ENCODE measurements around the gene SMIM38. TPM values are rescaled to one million over a fixed set of nuclear protein-coding genes. Genes with fewer than 3 reads are reported as not detected.

SMIM38 gene
- total RNA-seq: under 1 TPM in 1 of 2 experiments, not detected in 1; 0.18 TPM

DNA sequence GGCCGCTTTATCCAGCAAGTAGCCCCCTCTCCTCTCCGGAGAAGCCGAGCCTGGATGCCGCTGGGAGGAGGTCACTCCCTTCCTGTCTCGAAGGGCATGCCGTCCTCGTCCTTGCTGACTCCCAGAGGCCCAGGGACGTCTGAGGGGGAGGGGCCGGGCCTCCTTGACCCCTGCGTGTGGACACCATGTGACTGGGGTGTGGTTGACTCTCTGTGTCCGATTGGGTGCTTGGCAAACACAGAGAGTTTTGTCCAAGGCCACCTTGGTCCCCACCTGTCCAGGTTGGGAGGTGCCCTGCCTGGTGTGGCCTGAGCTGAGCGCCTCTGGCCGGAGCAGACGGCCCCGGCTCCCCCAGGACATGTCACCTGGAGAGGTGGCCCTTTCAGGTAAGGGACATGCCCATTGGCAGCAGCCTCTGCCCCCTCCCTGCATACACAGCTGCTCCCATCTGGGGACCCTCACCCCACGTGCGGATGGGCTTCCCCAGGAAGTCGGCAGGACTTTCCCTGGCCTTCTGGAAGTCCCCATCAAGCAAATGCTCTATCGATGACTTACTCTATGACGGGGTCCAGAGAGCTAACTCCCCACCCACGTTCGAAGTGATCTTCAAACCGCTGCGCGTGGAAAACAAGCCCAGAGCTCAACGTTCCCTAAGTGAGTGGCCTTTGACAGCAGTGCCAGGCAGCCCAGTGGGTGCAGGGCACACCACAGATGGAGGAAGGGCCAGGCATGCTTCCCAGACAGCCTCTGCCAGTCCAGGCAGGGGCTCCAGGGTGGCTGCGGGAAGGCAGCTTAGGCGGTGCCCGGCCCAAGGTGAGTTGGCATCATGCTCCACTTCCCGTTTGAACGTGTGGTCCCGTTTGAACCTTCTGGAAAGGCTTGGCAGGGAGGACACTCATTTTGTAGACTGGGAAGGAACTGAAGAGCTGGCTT, at the start of gene SMIM38:
Gene SMIM38 (plus strand): TSS at position 634 of the 933 bp plus-strand sequence. CDS start 1,912 bp downstream, outside the sequence.
- Mint-ChIP-seq H3K27me3 (ENCODE audit: low read depth) (no peaks in the 10 kb centered on the region), H3K36me3 (ENCODE audit: low read depth) (no peaks in the 10 kb centered on the region), H3K4me3 (no peak within 1 kb of the TSS), H3K27ac (no peak within 1 kb of the TSS), H3K9me3 (ENCODE audit: insufficient read depth) (no peaks in the 10 kb centered on the region), H3K4me1 (ENCODE audit: low read depth) (no peaks in the 10 kb centered on the region)
- ATAC-seq: no peak
- ChIA-PET CTCF (no interaction called here), POLR2A (no interaction called here)
- no peak for DNase-seq

DNA sequence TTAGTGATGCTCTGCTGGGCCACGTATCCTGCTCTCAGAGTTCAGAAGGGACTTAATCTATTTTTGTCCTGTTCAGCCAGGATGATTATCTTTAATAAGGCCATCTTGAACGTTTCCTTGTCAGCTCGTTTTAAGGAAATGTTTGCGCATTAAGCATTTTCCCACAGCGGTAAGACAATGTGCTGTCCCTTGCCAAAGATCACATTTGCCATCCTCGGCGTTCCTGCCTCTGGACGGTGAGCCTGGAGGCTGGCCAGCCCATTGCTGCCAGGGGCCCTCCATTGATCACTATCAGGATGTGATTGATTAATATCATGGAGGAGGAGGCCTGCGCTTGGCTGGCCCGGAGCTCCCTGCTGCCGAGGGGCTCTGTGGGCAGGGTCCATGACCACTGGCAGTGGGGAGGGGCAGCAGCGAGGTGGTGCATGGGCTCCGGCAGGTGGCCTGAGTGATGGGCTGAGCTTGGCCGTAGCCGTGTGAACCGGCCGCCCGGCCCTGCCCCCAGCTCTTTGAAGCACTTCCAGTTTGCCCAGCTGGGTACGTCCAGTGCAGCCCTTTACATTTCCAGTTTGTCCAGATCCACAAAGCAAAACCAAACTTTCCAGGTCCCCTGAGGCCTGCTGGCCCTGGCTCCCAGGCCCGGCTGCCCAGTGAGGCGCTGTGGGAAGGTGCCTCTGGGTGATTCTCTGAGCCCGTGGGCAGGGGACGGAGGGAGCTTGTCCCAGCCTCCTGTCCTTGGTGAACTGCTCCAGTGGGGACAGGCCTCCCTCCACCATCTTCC, 49.5 kb upstream of the SMIM38 start:
- CTCF ChIA-PET: no interaction called here
- peaks cover 2% of the 10 kb centered on the region for H3K27me3 Mint-ChIP-seq (ENCODE audit: low read depth)

DNA sequence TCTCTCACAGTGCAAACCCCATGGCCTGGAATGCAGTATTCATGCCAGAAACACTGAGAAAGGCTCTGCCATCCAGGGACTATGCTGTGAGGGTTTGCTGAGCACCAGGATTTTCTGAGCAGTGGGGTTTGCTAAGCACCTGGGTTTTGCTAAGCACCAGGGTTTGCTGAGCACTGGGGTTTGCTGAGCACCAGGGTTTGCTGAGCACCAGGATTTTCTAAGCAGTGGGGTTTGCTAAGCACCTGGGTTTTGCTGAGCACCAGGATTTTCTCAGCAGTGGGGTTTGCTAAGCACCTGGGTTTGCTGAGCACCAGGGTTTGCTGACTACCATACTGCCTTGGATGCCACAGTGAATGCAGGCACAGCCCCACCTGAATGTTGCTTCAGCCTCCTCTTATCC, 48.3 kb upstream of the SMIM38 start:
- H3K27ac Mint-ChIP-seq: no peak overlapping the region
- CTCF ChIA-PET: no interaction called here
- H3K27me3 Mint-ChIP-seq (ENCODE audit: low read depth): peaks cover 2% of the 10 kb centered on the region
- ATAC-seq: no peak
- no peaks in the 10 kb centered on the region for H3K9me3 Mint-ChIP-seq (ENCODE audit: insufficient read depth)
- H3K4me3 Mint-ChIP-seq: no peak overlapping the region
- H3K4me1 Mint-ChIP-seq (ENCODE audit: low read depth): peaks cover 5% of the 10 kb centered on the region
- no peak for DNase-seq
- no peaks in the 10 kb centered on the region for H3K36me3 Mint-ChIP-seq (ENCODE audit: low read depth)
- POLR2A ChIA-PET: no interaction called here

More for the DNA sequence above, 49.5 kb upstream of the SMIM38 start:
- ATAC-seq (no peak), DNase-seq (no peak)
- Mint-ChIP-seq H3K27ac (no peak overlapping the region), H3K4me3 (no peak overlapping the region), H3K4me1 (ENCODE audit: low read depth) (peaks cover 5% of the 10 kb centered on the region), H3K9me3 (ENCODE audit: insufficient read depth) (no peaks in the 10 kb centered on the region), H3K36me3 (ENCODE audit: low read depth) (no peaks in the 10 kb centered on the region)
- POLR2A ChIA-PET: interaction anchor here (0.6 kb wide), 1 partner anchor 15 kb away, joined by 3 read pairs; no protein-coding TSS in a partner anchor

DNA sequence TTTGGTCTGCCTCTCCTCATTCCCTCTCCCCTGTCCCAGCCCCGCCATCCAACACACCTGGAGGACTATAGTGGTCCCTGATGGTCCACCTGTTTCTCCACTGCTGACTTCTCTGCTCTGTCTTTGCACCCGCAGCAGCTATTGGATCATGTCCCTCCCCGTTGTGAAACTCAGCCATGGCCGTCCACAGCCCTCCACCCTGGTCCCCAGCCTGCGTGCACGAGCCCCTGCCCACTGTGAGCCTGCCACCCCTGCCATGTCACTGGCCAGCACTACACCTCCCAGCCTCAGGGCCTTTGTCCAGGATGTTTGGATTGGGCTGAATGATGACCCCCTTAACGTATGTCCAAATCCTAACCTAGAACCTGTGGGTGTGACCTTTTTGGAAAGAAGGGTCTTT, 47.7 kb upstream of the SMIM38 start:
- no peaks in the 10 kb centered on the region for H3K36me3 Mint-ChIP-seq (ENCODE audit: low read depth)
- no peaks in the 10 kb centered on the region for H3K9me3 Mint-ChIP-seq (ENCODE audit: insufficient read depth)
- H3K4me3 Mint-ChIP-seq: no peak overlapping the region
- H3K27me3 Mint-ChIP-seq (ENCODE audit: low read depth): peaks cover 2% of the 10 kb centered on the region
- ATAC-seq (no peak), DNase-seq (no peak)
- ChIA-PET POLR2A (no interaction called here), CTCF (no interaction called here)
- H3K27ac Mint-ChIP-seq: no peak overlapping the region
- peaks cover 5% of the 10 kb centered on the region for H3K4me1 Mint-ChIP-seq (ENCODE audit: low read depth)

DNA sequence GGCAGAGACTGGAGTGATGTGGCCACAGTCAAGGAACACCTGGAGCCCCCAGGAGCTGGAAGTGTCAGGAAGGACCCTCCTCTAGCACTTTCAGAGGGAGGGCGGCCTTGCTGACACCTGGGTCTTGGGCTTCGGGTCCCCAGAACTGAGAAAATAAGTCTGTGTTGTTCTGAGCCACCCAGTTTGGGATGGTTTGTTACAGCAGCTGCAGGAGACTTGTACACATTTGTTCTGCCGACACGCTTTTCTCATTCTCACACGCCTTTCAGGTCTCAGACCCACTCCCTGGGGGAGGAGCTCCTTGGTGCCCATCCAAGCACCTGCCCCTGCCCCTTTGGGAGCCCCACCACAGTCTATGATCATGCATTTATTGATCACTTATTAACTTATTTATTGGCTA, 47.2 kb upstream of the SMIM38 start:
- ChIA-PET POLR2A (no interaction called here), CTCF (interaction anchor here (1.2 kb wide), 1 partner anchor 562 kb away, joined by 3 read pairs; no protein-coding TSS in a partner anchor)
- Mint-ChIP-seq H3K27ac (no peak overlapping the region), H3K27me3 (ENCODE audit: low read depth) (peaks cover 2% of the 10 kb centered on the region), H3K36me3 (ENCODE audit: low read depth) (no peaks in the 10 kb centered on the region), H3K4me3 (no peak overlapping the region), H3K4me1 (ENCODE audit: low read depth) (peaks cover 5% of the 10 kb centered on the region), H3K9me3 (ENCODE audit: insufficient read depth) (no peaks in the 10 kb centered on the region)
- DNase-seq: no peak
- no peak for ATAC-seq

DNA sequence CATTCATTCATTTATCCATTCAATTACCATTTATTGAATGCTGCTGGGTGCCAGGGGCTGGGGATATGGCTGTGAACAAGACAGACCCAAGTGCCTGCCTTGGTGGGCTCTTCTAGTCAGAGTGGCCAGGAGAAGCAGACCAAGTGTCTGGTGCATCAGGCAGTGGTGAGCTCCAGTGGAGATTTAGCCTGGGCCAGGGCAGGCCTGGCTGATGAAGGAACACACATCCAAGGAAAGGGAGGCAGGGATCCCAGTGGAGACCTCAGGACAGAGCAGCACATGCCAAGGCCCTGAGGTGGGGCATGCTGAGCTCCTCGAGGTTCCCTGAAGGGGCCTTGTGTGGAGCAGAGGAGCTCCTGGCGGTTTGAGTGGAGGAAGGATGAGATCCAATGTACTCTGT, 46.6 kb upstream of the SMIM38 start:
- no peaks in the 10 kb centered on the region for H3K9me3 Mint-ChIP-seq (ENCODE audit: insufficient read depth)
- POLR2A ChIA-PET: no interaction called here
- ATAC-seq (no peak), DNase-seq (no peak)
- CTCF ChIA-PET: interaction anchor here (1.2 kb wide), 1 partner anchor 561 kb away, joined by 3 read pairs; no protein-coding TSS in a partner anchor
- H3K27me3 Mint-ChIP-seq (ENCODE audit: low read depth): no peaks in the 10 kb centered on the region
- H3K4me3 Mint-ChIP-seq: no peak overlapping the region
- H3K4me1 Mint-ChIP-seq (ENCODE audit: low read depth): peaks cover 5% of the 10 kb centered on the region
- no peak overlapping the region for H3K27ac Mint-ChIP-seq
- H3K36me3 Mint-ChIP-seq (ENCODE audit: low read depth): no peaks in the 10 kb centered on the region

DNA sequence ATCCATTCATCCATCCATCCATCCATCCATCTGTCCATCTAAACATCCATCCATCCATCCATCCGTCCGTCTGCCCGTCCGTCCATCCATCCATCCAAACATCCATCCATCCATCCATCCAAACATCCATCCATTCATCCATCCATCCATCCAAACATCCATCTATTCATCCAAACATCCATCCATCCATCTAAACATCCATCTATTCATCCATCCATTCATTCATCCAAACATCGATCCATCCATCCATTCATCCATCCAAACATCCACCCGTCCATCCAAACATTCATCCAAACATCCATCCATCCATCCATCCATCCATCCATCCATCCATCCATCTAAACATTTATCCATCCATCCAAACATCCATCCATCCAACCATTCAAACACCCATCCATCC, 45.3 kb upstream of the SMIM38 start:
- Mint-ChIP-seq H3K27me3 (ENCODE audit: low read depth) (no peaks in the 10 kb centered on the region), H3K27ac (no peak overlapping the region), H3K36me3 (ENCODE audit: low read depth) (no peaks in the 10 kb centered on the region), H3K4me3 (no peak overlapping the region), H3K4me1 (ENCODE audit: low read depth) (peaks cover 5% of the 10 kb centered on the region), H3K9me3 (ENCODE audit: insufficient read depth) (no peaks in the 10 kb centered on the region)
- ATAC-seq (no peak), DNase-seq (no peak)
- ChIA-PET CTCF (no interaction called here), POLR2A (no interaction called here)

DNA sequence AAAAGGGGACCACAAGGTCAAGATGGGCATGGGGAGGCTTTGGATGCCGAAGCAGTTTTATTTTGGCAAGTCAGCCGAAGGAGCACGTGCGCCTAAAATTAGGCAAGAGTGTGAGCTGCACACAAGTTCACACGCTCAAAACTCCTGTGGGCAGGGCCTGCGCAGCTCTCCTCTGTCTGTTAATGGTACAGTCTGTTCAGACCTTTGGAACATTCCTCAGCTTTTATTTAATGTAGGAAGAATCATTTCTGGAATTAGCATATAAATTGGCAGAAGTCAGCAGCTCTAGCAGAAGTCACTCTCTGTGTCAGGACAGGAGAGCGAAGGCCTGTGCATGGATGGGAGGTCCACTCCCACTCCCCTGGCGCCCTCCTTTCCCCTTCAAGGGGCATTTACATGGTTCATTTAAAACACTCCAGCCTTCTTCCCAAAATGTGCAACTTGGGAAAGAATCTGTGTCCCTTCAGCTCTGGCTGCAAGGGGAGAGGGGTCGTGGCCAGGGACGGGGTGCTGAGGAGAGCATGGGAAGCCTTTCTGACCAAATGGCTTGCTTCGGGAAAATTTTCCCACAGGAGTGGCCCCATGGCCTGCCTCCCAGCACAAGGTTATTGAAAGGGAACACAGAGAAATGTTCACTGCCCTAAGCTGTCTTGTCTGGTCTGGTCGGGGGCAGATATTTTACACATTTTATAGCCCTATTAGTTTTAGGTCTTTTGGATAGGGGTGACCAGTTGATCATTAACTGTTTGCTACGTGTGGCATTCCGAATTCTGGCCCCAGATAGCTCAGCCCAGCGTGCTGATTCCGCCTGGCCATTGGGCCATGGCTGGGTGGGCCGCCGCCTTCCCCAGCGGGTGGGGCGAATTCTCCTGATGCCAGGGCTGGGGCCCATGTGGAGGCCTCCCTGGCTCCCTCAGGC, 43.9 kb upstream of the SMIM38 start:
- DNase-seq: no peak
- no peak overlapping the region for H3K4me3 Mint-ChIP-seq
- no peaks in the 10 kb centered on the region for H3K27me3 Mint-ChIP-seq (ENCODE audit: low read depth)
- ChIA-PET CTCF (no interaction called here), POLR2A (no interaction called here)
- no peak for ATAC-seq
- no peaks in the 10 kb centered on the region for H3K36me3 Mint-ChIP-seq (ENCODE audit: low read depth)
- no peak overlapping the region for H3K27ac Mint-ChIP-seq
- no peaks in the 10 kb centered on the region for H3K9me3 Mint-ChIP-seq (ENCODE audit: insufficient read depth)
- peaks cover 2% of the 10 kb centered on the region for H3K4me1 Mint-ChIP-seq (ENCODE audit: low read depth)

DNA sequence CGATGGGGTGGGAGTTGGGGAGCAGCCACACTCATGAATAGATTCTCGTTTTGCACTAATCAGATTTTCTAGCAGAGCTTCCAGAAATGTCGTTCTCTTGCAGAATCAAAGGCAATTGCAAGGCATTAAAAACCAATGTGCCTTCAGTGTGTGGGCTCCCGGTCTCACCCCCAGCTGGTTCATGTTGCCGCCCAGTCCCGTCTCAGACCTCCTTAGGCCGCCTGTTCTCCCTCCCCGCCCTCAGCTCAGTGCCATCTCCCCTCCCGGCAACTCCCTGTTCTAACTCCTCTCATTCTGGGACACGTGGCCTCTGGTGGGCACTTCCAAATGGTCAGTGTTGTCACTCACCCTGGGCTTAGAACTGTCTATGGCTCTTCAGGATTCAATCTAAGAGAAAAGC, 42.5 kb upstream of the SMIM38 start:
- H3K27me3 Mint-ChIP-seq (ENCODE audit: low read depth): no peaks in the 10 kb centered on the region
- H3K36me3 Mint-ChIP-seq (ENCODE audit: low read depth): no peaks in the 10 kb centered on the region
- POLR2A ChIA-PET: no interaction called here
- H3K27ac Mint-ChIP-seq: no peak overlapping the region
- H3K4me1 Mint-ChIP-seq (ENCODE audit: low read depth): no peaks in the 10 kb centered on the region
- H3K9me3 Mint-ChIP-seq (ENCODE audit: insufficient read depth): no peaks in the 10 kb centered on the region
- CTCF ChIA-PET: interaction anchor here (0.6 kb wide), 1 partner anchor 280 kb away, joined by 3 read pairs; no protein-coding TSS in a partner anchor
- DNase-seq (no peak), ATAC-seq (no peak)
- H3K4me3 Mint-ChIP-seq: no peak overlapping the region

DNA sequence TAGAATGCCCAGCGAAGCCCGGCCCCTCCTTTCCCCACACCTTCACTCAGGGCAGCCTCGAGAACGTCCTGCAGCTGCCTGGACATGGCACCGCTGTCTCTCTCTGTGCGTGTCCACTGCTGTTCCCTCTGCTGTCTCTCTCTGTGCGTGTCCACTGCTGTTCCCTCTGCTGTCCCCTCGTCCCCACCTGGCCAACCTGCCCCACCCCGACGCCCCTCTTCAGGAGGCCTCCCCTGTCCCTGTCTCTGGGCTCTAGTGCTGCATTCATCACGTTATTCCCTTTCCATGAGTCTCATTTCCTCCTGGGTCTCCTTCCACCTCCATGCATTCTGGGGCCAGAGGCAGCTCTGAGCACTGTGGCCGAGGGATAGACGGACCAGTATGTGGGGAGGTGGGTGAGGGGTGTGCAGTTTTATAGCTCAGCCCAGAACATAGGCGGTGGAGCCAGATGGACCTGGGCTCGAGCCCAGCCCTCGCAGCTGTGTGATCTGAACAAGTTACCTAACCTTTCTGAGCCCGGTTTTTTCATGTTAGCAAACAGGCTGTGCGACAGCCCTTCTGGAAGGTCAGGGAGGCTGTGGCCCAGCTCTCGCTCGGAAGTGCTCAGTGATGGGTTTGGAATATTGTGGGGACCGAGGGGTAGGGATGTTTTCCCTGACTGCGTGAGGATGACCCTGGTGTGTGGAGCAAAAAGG, 41.9 kb upstream of the SMIM38 start:
- no peak for DNase-seq
- ChIA-PET CTCF (interaction anchor here (0.6 kb wide), 1 partner anchor 281 kb away, joined by 3 read pairs; no protein-coding TSS in a partner anchor), POLR2A (no interaction called here)
- no peak overlapping the region for H3K27ac Mint-ChIP-seq
- no peaks in the 10 kb centered on the region for H3K36me3 Mint-ChIP-seq (ENCODE audit: low read depth)
- no peaks in the 10 kb centered on the region for H3K4me1 Mint-ChIP-seq (ENCODE audit: low read depth)
- H3K27me3 Mint-ChIP-seq (ENCODE audit: low read depth): no peaks in the 10 kb centered on the region
- no peak overlapping the region for H3K4me3 Mint-ChIP-seq
- no peak for ATAC-seq
- H3K9me3 Mint-ChIP-seq (ENCODE audit: insufficient read depth): no peaks in the 10 kb centered on the region

DNA sequence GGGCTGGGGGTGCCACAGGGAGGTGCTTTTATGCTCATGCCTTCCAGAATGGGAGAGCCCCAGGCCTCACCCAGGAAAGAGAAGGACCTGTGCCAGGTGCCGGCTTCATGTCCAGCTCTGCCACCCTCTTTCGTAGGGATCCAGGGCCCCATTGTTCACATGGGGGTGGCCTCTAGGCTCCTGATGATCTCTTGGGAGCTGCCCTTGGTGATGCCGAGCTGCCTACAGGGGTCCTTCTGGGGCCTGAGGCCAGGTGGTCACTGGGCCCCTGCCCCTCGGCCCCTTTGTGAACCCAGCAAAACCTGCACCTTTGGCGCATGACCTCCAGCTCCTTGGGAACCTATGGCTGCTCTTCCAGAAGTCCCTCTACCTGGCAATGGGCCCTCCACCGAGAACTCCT, 41.4 kb upstream of the SMIM38 start:
- no peak for DNase-seq
- Mint-ChIP-seq H3K9me3 (ENCODE audit: insufficient read depth) (no peaks in the 10 kb centered on the region), H3K4me3 (no peak overlapping the region), H3K36me3 (ENCODE audit: low read depth) (no peaks in the 10 kb centered on the region), H3K27me3 (ENCODE audit: low read depth) (no peaks in the 10 kb centered on the region), H3K4me1 (ENCODE audit: low read depth) (no peaks in the 10 kb centered on the region), H3K27ac (no peak overlapping the region)
- POLR2A ChIA-PET: no interaction called here
- CTCF ChIA-PET: no interaction called here
- no peak for ATAC-seq
